ENCODE results near the gene SPINT2.

DNA sequence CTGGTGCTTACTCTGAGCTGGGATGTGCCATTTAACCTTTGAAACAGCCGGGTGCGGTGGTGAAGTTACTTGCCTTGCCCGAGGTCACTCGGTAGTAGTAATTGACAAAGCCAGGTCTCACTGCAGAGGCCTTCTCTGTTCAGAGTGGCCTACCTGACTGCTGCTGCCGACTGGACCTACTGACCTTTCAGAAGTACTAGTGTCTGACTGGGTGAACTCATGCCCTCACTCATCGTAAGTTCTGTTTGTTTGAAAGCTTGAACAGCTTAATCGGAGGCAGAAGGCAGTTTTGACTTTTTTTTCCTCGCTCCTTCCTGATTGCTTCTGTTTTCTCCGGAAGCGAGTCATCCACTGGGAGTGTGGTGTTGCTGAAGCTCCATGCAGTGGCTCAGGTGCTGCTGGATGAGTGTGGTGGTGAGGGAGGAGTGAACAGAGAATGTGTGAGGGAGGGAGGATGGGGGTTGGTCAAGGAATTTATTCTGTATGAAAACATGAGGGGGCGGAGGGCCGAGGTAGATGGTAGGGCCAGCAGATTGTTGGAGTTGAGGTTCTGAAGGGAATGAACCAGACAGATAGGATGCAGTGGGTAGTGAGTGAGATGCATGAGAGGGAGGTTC, 2.7 kb downstream of the SPINT2 start:
- TF ChIP-seq CTCF (IDR thresholded peaks at IDR 0.05) (no peak), POLR2A (IDR thresholded peaks at IDR 0.05) (no peak)
